Measurements from ENCODE around the gene RASGRF2.
"Not testable (repeated sequence)": the region's sequence is repeated elsewhere in the genome, so short reads cannot be mapped to it uniquely, and the experiment has no call there.

The RASGRF2 gene

GRCh38 chr5:81070571-81071255 is 110.5 kb downstream of the RASGRF2 start:
- no peak for DNase-seq (ENCODE audit: low read depth in 3 of 3)

DNA sequence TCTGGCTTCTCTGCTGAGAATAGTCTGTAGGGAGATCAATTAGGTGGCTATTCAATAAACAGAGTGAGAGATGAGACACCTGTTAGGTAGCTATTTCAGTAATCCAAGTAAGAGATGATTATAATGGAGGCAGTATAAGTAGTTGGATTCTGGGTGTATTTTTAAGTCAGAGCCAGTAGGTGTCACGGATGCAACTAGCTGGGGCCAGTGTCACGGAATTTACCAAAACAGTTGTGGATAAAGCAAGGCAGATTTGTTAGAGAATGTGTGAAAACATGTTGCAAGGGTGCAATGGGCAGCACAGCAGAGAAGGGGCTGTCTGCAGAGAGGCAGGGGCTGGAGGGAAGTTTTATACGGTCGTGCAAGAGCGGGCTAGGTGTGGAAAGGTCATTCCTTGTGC is 114.9 kb downstream of the RASGRF2 start:
- DNase-seq (ENCODE audit: low read depth in 3 of 3) = no peak

DNA sequence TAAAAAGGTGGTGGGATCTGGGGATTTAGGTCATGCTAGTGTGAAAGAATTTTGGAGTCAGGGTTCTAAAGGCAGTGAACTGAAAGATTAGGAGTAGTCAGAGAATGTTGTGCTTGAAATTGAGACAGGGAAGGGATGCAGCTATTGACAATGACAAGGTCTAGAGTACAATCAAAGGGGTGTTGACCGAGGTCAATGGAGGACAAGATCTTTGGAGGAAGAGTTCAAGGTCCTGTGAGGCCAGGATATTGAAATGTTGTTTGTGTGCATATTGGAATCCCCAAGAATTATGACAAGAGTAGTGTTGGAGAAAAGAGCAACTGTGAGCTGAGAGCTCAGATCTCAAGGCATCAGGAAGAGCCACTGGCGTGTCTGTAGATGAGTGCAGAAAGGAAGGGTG is 116.9 kb downstream of the RASGRF2 start:
- DNase-seq (ENCODE audit: low read depth in 3 of 3) = no peak

DNA sequence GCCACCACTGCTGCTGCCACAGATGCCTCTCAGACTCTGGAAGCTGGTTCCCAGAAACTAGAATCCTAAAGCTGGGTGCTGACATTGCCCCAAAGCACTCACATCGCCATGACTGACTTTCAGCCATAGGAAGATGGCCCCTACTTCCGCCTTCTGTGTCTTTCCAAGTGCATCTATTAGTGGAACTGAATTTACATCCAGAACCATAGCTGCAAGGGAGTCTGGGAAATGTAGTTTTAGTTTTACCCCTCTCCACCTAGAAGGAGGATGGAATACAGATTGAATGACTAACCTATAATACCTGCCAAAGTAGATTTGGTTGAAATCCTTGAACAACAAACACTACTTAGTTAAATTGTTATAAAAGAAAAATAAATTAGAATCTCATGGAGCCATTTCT is 118.8 kb downstream of the RASGRF2 start:
- no peak for DNase-seq (ENCODE audit: low read depth in 3 of 3)

DNA sequence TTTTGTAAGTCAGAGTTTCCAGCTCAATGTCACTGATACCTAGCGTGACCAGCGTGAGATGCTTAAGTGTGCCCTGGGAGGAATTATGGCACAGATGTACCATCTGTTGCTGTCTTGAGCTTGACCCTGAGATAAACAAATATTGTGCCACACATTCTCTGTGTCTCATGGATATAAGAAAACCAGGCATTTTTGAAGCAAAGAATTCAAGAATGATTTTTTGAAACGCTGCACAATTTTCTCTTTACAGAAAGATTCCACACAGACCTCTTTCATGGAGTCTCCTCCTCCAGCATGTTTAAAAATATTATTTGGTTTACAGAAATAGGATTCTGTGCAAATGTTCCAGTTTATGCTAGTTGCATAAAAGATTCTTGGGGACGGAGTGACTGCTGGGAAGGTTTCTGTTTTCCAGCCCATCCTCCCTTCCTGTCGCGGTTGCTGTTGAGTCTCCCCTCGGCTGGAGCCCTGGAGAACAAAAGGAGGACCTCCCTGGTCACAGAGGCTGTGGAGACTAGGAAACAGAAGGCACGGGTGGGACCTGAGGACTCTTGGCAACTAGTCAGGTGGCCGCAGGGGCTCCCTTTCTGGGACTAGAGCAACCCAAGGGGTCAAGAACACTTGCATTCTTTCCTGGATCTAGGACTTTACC is 120.8 kb downstream of the RASGRF2 start:
- no peak for DNase-seq (ENCODE audit: low read depth in 3 of 3)

DNA sequence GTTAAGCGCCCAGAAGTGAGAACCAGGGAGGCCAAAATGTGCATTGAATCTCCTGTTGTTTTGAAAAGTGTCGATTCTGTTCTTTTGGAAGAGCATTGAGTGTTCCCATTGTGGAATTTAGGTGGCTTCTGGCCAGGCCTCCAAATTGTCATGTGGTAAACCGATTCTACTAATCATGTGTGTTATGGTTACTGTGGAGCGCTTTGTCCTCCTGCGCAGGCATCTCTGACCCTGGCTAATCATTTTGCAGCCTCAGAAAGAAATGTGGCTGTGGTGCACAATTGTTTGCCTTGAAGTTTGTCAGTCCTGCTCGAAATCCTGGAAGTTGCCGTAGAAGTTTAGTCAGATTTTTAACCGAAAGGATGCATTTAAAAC is 121.3 kb downstream of the RASGRF2 start:
- DNase-seq (ENCODE audit: low read depth in 3 of 3) = no peak

DNA sequence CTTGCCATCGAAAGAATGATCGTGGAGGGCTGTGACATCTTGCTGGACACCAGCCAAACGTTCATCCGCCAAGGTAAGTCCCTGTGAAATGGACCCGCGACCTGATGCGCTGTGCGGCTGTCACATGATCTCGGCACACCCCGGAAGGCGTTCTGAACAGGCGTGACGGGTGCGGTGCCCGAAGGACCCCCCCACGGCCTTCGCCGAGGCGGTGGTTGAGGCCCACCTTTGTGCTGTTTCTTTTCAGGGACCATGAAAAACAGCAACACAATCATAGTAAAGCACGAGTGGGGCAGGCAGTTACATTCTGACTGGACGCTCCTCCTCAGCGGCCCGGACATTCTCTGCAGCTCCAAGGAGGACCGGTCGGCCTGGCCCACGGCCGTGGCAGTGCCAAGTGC is 126.7 kb downstream of the RASGRF2 start:
- DNase-seq (ENCODE audit: low read depth in 3 of 3) = no peak

GRCh38 chr5:81091199-81091598 is 131.0 kb downstream of the RASGRF2 start:
- no peak for DNase-seq (ENCODE audit: low read depth in 3 of 3)

DNA sequence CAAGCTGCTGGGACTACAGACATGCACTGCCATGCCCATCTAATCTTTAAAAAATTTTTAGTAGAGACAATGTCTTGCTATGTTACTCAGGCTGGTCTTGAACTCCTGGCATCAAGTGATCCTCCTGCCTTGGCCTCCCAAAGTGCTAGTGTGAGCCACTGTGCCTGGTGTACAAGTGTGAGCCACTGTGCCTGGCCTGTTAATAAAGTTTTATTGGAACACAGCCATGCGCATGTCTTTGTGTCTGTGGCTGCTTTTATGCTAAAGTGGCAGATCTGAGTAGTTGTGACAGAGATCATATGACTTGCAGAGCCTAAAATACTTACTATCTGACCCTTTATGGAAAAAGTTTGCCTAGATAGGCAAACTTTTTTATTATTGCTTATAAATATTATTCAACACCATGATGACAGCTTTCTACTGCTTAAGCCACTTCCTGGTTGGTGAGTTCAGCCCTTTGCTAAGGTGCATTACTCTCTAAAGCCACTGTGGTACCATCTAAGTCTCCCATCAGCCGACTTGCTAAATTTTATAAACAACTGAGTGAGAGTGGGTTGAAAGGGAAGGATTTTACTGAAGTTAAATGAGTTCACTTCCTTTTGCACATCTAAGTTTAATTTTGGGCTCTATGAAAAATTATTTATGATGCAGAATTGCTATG is 133.5 kb downstream of the RASGRF2 start:
- no peak for DNase-seq (ENCODE audit: low read depth in 3 of 3)

DNA sequence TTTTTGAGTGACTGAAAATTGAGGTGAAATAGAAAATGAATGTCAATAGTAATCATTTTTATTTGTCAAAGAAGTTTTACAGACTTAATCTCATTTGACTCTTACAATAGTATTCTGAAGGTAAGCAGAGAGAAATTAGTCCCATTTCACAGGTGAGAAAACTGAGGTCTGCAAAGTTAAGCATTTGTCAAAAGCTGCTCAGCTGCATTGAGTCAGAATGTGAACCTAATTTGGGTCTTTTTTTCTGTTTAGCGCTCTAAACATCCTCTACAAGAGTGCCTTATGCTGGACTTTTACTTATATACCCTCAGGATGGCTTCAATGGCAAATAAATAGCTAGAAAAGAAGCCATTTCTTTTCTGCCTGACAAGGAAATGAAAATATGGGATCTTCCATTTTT is 135.7 kb downstream of the RASGRF2 start:
- DNase-seq (ENCODE audit: low read depth in 3 of 3) = no peak

DNA sequence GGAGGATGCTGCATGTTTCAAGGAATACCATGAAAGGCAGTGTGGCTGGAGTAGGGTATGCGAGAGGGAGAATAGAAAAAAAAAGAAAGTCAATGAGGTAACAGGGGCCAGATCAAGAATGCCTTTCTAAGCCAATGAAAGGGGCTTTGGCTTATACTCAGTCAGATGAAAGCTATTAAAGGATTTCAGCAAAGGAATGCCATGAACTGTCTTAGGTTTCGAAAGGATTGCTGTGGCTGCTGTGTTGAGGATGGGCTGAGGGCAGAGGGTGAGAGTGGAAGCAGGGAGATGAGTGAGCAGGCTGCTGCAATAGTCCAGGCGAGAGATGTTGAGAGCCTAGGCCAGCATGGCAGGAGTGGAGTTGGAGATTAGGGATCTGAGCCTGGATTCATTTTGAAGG is 137.6 kb downstream of the RASGRF2 start:
- DNase-seq (ENCODE audit: low read depth in 3 of 3) = no peak

DNA sequence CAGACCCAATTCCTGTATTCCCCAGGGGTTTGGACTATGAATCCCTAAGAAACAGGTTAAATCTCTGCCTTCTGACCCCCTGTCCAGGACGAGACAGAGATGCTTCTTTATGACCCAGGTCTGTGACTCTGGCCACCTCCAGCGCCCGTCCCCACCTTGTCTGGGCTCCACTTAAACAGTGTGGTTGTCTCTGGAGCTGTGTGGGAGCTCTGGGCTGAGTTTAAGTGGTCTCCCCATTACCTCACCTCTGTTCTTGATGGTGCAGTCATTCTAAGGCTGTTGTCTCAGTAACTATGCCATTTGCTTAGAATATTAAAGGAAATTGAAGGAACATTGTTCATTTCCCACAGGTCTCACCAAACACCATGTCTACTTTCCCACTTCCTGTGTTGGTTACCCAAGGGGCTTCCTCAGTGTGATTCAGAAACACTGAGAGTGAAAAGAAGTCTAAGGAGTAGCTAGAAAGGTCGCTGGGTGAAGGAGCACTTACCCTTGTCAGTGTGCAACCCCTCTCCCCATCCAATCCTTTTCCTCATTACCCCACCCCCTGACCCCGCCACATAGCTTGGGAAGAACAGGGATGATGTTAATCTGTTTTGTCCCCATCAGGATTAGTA is 145.2 kb downstream of the RASGRF2 start:
- DNase-seq (ENCODE audit: low read depth in 3 of 3) = no peak

DNA sequence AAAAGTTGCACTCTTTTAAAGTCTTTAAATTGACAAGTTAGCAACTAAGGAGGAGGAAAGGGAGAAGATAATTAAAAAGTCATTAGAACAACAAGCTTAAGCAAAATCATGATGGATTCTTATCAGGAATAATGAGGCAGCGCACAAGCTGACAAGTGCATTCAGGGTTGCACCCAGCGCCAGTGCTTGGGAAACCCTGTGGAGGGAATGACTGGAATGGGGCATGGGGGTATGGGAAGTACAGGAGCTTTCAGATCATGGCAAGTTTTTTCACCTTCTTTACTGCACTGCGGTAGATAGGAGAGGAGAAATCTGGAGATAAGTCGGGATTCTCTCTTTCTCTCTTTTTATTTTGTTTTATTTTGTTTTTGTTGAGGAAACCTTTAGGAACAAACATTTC is 155.1 kb downstream of the RASGRF2 start:
- no peak for DNase-seq (ENCODE audit: low read depth in 3 of 3)

GRCh38 chr5:81117566-81117965 is 157.4 kb downstream of the RASGRF2 start:
- no peak for DNase-seq (ENCODE audit: low read depth in 3 of 3)

- no peak for DNase-seq (ENCODE audit: low read depth in 3 of 3)
These were observed 161.1 kb downstream of the RASGRF2 start for GRCh38 chr5:81121273-81121672.

DNA sequence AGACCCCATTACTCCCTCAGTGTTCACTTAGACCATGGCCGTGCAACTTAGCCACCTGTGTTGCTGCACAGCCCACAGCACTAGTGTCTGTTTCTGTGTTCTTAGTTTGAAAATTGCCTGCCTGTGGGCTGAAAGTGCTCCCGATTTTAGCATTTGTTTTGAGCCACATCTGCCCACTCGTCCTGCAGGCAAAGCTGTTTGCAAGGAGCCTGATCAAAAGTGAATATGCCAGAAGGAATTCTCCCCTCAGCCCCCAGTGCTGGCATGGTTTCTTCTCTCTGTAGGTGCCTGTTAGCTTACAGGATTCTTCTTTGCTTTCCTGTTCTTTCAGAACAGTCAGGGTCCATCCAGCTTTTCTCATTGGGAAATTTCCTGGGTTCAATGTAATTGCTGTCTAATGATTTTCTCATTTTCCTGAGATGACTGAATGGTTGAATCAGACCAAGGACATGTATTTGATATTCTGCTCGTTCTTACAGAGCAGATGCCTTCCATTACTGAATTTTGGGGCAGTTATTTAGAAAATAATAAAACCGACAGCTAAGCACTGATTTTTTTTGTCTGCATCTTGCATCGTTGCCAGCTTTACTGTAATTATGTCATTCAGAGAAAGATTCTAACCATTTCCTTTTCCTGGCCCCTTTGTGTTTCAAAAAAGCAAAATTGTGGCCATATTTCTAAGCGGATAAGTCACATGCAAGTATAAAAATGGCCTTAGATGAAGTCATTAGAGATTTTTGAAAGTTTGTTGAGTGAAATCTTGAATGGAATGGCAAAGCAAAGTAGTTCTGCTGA is 161.9 kb downstream of the RASGRF2 start:
- DNase-seq (ENCODE audit: low read depth in 3 of 3) = no peak

- not testable (repeated sequence) for DNase-seq (ENCODE audit: low read depth in 3 of 3)
These were observed 164.5 kb downstream of the RASGRF2 start for GRCh38 chr5:81124689-81125088.

- DNase-seq (ENCODE audit: low read depth in 3 of 3) = no peak
These were observed 165.8 kb downstream of the RASGRF2 start for GRCh38 chr5:81125959-81126358.

GRCh38 chr5:81128416-81128815 is 168.3 kb downstream of the RASGRF2 start:
- no peak for DNase-seq (ENCODE audit: low read depth in 3 of 3)

DNA sequence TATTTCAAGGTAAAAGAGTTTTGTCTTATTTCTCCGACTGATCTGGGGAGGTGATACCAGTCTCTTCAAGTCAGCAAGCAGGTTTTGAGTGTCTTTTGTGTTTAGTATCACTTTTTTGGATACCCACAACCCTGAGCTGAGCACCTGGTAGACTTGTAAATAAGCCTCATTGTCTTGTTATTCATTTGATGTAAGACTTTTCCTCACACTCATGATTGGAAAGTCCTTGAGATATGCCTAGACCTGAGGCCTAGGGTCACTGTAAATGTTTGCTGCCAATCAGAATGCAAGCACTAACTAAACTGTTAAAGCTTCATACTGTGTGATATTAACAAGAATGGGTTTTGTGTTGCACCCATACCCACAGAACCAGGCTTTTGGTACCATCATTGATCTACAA is 172.2 kb downstream of the RASGRF2 start:
- no peak for DNase-seq (ENCODE audit: low read depth in 3 of 3)

DNA sequence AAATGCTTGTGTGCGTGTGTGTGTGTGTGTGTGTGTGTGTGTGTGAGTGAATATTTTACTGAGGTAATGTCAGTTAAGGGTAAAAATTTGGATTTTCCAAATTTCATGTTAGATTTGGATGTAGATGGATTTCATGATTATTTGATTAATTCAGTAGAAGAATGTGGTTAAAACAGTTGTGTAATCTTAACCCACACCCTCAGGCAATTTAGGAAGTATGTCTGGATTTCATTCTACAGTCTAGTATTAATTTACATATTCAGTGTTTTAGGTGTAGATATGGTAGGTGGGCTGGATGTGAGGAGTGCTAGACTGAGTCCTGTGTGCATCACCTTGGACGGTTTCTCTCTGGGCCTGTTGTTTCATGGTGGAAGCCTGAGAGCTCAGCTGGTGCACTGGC is 173.9 kb downstream of the RASGRF2 start:
- DNase-seq (ENCODE audit: low read depth in 3 of 3) = no peak

DNA sequence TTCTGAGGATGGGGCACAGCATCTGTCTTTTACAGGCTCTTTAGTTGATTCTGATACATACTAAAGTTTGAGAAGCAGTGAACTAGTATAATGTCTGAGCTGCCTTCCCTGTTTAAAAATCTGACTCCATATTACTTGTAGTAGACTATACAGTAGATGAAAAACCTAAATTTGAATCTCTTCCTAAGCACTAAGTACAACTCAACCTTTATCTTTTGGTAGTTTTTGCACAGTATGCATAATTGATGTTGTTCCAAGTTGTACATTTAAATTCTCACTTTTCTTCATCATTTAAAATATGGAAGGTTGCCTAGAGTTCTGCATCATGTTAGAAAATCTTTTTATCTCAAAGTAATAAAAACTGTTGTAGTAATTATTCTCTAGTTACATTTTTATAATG is 174.4 kb downstream of the RASGRF2 start:
- no peak for DNase-seq (ENCODE audit: low read depth in 3 of 3)

Data from stimulated activated CD4-positive, alpha-beta T cell treated with anti-CD3 and anti-CD28 coated beads, TNF-alpha, amount 100 ng/mL, for 48 hours (primary cell).